GM23338 (cell line): ENCODE results near the gene CIITA. TPM values are rescaled to one million over a fixed set of nuclear protein-coding genes. Genes with fewer than 3 reads are reported as not detected.

Experiments used
- ATAC-seq: fragments of 200-7000 bp; cut with Tn5 transposase; 3 replicates; pipeline ENCODE4 v1.9.1; 2020
- DNase-seq: peaks from one replicate; pipeline ENCODE4 v3.0.0-alpha.2; 2015; ENCODE audit warnings: low spot score
- H2AFZ ChIP-seq: fragments of 200-600 bp; sonication (generic); 2 replicates; pipeline ENCODE4 v1.8.0; 2016; ENCODE audit warnings: antibody characterized with exemption, mild to moderate bottlenecking, moderate library complexity
- H3F3A ChIP-seq: fragments of 200-600 bp; sonication (generic); replicated peaks from 2 replicates; pipeline ENCODE4 v1.8.0; 2017; ENCODE audit warnings: antibody characterized with exemption, mixed run types, low read depth
- H3K27ac ChIP-seq: fragments of 200-600 bp; sonication (generic); 2 replicates; pipeline ENCODE4 v1.6.1; 2016; ENCODE audit warnings: low read depth
- H3K27me3 ChIP-seq: fragments of 200-600 bp; sonication (generic); 2 replicates; pipeline ENCODE4 v1.8.0; 2016; ENCODE audit warnings: mild to moderate bottlenecking, mixed run types, moderate library complexity; ENCODE audit not compliant: insufficient read depth
- H3K36me3 ChIP-seq: fragments of 200-600 bp; sonication (generic); 2 replicates; pipeline ENCODE4 v1.8.0; 2016; ENCODE audit warnings: mild to moderate bottlenecking; ENCODE audit not compliant: insufficient read depth
- H3K4me1 ChIP-seq: fragments of 200-600 bp; sonication (generic); 2 replicates; pipeline ENCODE4 v1.8.0; 2016; ENCODE audit warnings: mild to moderate bottlenecking, moderate library complexity; ENCODE audit not compliant: insufficient read depth
- H3K4me2 ChIP-seq: fragments of 200-600 bp; sonication (generic); 2 replicates; pipeline ENCODE4 v1.7.1; 2017; ENCODE audit warnings: mixed run types
- H3K4me3 ChIP-seq: fragments of 200-600 bp; sonication (generic); 2 replicates; pipeline ENCODE4 v1.6.1; 2016; ENCODE audit warnings: mixed run types
- H3K79me2 ChIP-seq: fragments of 200-600 bp; sonication (generic); replicated peaks from 2 replicates; pipeline ENCODE4 v1.8.0; 2017; ENCODE audit warnings: mild to moderate bottlenecking; ENCODE audit not compliant: insufficient read depth
- H3K9me2 ChIP-seq: fragments of 200-600 bp; sonication (generic); 2 replicates; pipeline ENCODE4 v1.8.0; 2017; ENCODE audit not compliant: insufficient read depth
- H4K20me1 ChIP-seq: fragments of 200-600 bp; sonication (generic); replicated peaks from 2 replicates; pipeline ENCODE4 v1.8.0; 2017; ENCODE audit warnings: mild to moderate bottlenecking; ENCODE audit not compliant: insufficient read depth
- H3K27ac Mint-ChIP-seq: 2 replicates; pipeline ENCODE4 v1.8.0; 2020; ENCODE audit warnings: inconsistent platforms, mild to moderate bottlenecking, moderate library complexity, mixed read lengths
- H3K27me3 Mint-ChIP-seq: 3 replicates; pipeline ENCODE4 v1.8.0; 2022; ENCODE audit warnings: low read depth, mild to moderate bottlenecking, moderate library complexity, mixed read lengths, inconsistent platforms; ENCODE audit not compliant: insufficient read depth, poor library complexity
- H3K36me3 Mint-ChIP-seq: 3 replicates; pipeline ENCODE4 v1.8.0; 2021; ENCODE audit warnings: low read depth, mild to moderate bottlenecking, inconsistent platforms, moderate library complexity, mixed read lengths
- H3K4me1 Mint-ChIP-seq: 3 replicates; pipeline ENCODE4 v1.8.0; 2020; ENCODE audit warnings: mild to moderate bottlenecking, inconsistent platforms, mixed read lengths
- H3K4me3 Mint-ChIP-seq: 3 replicates; pipeline ENCODE4 v1.8.0; 2021; ENCODE audit warnings: moderate library complexity, mild to moderate bottlenecking, inconsistent platforms, mixed read lengths
- H3K9me3 Mint-ChIP-seq: 3 replicates; pipeline ENCODE4 v1.8.0; 2020; ENCODE audit warnings: moderate library complexity, mild to moderate bottlenecking, inconsistent platforms, mixed read lengths
- CREB1 ChIP-seq: fragments of 250-450 bp; sonication (Bioruptor Pico); IDR thresholded peaks from 2 replicates; pipeline ENCODE4 v1.5.0; 2020; ENCODE audit warnings: low read depth, mild to moderate bottlenecking, moderate library complexity
- ETS1 ChIP-seq: IDR thresholded peaks from 2 replicates; pipeline ENCODE4 v1.6.1; 2016; ENCODE audit warnings: antibody characterized with exemption
- EZH2phosphoT487 ChIP-seq: fragments of 200-600 bp; sonication (generic); IDR thresholded peaks from one replicate; pipeline ENCODE4 v1.8.1; 2018; ENCODE audit warnings: antibody characterized with exemption; ENCODE audit not compliant: unreplicated experiment
- JUNB ChIP-seq: IDR thresholded peaks from one replicate; pipeline ENCODE4 v1.6.1; 2016; ENCODE audit warnings: antibody characterized with exemption; ENCODE audit not compliant: unreplicated experiment
- NANOG ChIP-seq: IDR thresholded peaks from 2 replicates; pipeline ENCODE4 v1.6.1; 2016; ENCODE audit warnings: antibody characterized with exemption, borderline replicate concordance
- POLR2AphosphoS5 ChIP-seq: IDR thresholded peaks from 2 replicates; pipeline ENCODE4 v1.6.1; 2016; ENCODE audit warnings: antibody characterized with exemption, low read depth
- STAT1 ChIP-seq: IDR thresholded peaks from one replicate; pipeline ENCODE4 v1.6.1; 2016; ENCODE audit warnings: antibody characterized with exemption; ENCODE audit not compliant: unreplicated experiment
- ZNF114 ChIP-seq: fragments of 250-450 bp; sonication (Bioruptor Pico); IDR thresholded peaks from 2 replicates; pipeline ENCODE4 v1.5.0; 2020; ENCODE audit warnings: mild to moderate bottlenecking, moderate library complexity
- ZNF462 ChIP-seq: fragments of 250-450 bp; sonication (Bioruptor Pico); IDR thresholded peaks from 2 replicates; pipeline ENCODE4 v1.5.0; 2020; ENCODE audit warnings: mild to moderate bottlenecking, moderate library complexity
- polyA plus RNA-seq: library from polyadenylated mRNA; unstranded; fragments of >200 nt; fragmentation: Nextera tagmentation; extraction: Ambion mirVana; gene quantifications from 2 replicates; pipeline ENCODE4 v1.2.1, GENCODE V29; 2016
- total RNA-seq: library from RNA; depleted of rRNA; stranded (reverse); fragments of >200 nt; shearing (Covaris generic); gene quantifications from 2 replicates; pipeline ENCODE4 v1.2.3, GENCODE V29; 2014
- TF ChIP-seq, protein P1 (sequence below): IDR thresholded peaks from one replicate; pipeline ENCODE4 v1.6.1; 2018; ENCODE audit warnings: antibody characterized with exemption; ENCODE audit not compliant: unreplicated experiment

CIITA gene
- total and polyA plus RNA-seq, 2 experiments from 2014 or later: 0.10 to 0.57 TPM

DNA sequence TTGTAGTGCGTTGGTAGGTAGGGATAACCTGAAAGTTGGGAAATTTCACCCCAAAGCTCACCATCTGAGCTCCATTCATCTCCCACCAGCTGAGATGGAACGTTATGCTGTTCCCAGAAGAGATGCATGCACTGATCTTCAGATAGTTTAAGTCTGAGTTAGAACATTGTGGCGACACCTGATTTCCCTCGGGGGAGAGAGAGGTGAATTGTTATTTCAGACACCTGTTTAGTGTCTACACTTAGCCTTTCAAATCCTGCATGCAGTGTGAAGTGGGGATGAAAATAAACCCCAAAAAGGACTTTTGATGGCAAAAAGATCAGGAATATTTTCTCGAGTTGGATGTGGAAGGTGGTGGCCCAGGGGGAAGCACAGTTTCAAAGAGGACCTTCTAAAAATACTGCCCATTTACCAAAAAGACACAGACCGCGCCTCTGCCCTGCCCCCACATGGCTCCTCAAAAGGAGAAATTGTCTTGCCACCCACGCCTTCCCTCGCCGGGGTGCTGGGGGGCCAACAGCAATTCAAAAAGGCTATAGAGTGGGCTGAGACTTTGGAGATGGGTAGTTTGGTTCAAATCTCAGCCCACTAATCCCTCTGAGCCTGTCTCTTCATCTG lies 11.4 kb downstream of the CIITA start:
- H3K4me1 Mint-ChIP-seq: no peaks in the 10 kb centered on the region
- H3K27ac Mint-ChIP-seq: no peak overlapping the region
- H3K36me3 ChIP-seq: no peaks in the 10 kb centered on the region
- no peak overlapping the region for H3K4me2 ChIP-seq
- no peak overlapping the region for H3K27ac ChIP-seq
- no peaks in the 10 kb centered on the region for H3K79me2 ChIP-seq
- ATAC-seq: no peak
- no peaks in the 10 kb centered on the region for H3K9me2 ChIP-seq
- H3F3A ChIP-seq: no peaks in the 10 kb centered on the region
- no peak overlapping the region for H2AFZ ChIP-seq
- no peaks in the 10 kb centered on the region for H3K4me1 ChIP-seq
- TF ChIP-seq EZH2phosphoT487 (no peak), JUNB (no peak), POLR2AphosphoS5 (no peak), ZNF114 (CRISPR knock-in tag) (no peak), NANOG (no peak), ETS1 (no peak), STAT1 (no peak)
- TF ChIP-seq, protein P1, sequence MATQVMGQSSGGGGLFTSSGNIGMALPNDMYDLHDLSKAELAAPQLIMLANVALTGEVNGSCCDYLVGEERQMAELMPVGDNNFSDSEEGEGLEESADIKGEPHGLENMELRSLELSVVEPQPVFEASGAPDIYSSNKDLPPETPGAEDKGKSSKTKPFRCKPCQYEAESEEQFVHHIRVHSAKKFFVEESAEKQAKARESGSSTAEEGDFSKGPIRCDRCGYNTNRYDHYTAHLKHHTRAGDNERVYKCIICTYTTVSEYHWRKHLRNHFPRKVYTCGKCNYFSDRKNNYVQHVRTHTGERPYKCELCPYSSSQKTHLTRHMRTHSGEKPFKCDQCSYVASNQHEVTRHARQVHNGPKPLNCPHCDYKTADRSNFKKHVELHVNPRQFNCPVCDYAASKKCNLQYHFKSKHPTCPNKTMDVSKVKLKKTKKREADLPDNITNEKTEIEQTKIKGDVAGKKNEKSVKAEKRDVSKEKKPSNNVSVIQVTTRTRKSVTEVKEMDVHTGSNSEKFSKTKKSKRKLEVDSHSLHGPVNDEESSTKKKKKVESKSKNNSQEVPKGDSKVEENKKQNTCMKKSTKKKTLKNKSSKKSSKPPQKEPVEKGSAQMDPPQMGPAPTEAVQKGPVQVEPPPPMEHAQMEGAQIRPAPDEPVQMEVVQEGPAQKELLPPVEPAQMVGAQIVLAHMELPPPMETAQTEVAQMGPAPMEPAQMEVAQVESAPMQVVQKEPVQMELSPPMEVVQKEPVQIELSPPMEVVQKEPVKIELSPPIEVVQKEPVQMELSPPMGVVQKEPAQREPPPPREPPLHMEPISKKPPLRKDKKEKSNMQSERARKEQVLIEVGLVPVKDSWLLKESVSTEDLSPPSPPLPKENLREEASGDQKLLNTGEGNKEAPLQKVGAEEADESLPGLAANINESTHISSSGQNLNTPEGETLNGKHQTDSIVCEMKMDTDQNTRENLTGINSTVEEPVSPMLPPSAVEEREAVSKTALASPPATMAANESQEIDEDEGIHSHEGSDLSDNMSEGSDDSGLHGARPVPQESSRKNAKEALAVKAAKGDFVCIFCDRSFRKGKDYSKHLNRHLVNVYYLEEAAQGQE: no peak
- no peaks in the 10 kb centered on the region for H3K27me3 ChIP-seq
- H3K36me3 Mint-ChIP-seq: no peaks in the 10 kb centered on the region
- no peak overlapping the region for H3K4me3 Mint-ChIP-seq
- peaks cover 2% of the 10 kb centered on the region; the same call in 1 of the 3 replicates for H3K9me3 Mint-ChIP-seq
- no peaks in the 10 kb centered on the region for H4K20me1 ChIP-seq
- peaks cover 6% of the 10 kb centered on the region for H3K27me3 Mint-ChIP-seq
- H3K4me3 ChIP-seq: no peak overlapping the region
- DNase-seq: no peak

DNA sequence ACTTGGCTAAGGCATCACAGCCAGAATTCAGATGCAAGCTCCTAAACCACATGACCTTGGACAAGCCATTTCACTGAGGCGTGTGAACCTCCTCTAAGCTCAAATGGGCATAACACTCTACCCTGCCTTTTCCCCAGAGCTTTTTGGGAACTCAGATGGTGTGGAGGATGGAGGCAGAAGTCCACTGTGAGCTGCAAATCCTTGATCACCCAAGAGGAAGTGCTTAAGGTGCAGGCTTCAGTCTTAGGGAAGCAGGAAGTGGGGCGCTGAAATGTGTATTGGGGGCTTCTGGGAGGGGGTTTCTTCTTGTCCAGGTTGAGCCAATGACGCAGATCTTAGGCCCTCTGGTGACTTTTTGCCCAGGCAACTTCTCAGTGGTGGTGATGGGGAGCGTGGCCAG lies 12.9 kb downstream of the CIITA start:
- no peaks in the 10 kb centered on the region for H3K79me2 ChIP-seq
- H3K4me3 ChIP-seq: no peak overlapping the region
- H3K27ac Mint-ChIP-seq: no peak overlapping the region
- no peaks in the 10 kb centered on the region for H3K27me3 ChIP-seq
- no peak overlapping the region for H3K4me2 ChIP-seq
- H3K9me2 ChIP-seq: no peaks in the 10 kb centered on the region
- H3K36me3 Mint-ChIP-seq: no peaks in the 10 kb centered on the region
- H3K4me1 Mint-ChIP-seq: peaks cover under 1% of the 10 kb centered on the region; the same call in 1 of the 3 replicates
- H3K9me3 Mint-ChIP-seq: no peaks in the 10 kb centered on the region
- H3K27me3 Mint-ChIP-seq: peaks cover 6% of the 10 kb centered on the region
- H2AFZ ChIP-seq: no peak overlapping the region
- no peaks in the 10 kb centered on the region for H3K4me1 ChIP-seq
- H3K4me3 Mint-ChIP-seq: no peak overlapping the region
- no peaks in the 10 kb centered on the region for H3F3A ChIP-seq
- H4K20me1 ChIP-seq: no peaks in the 10 kb centered on the region
- no peak for ATAC-seq
- no peaks in the 10 kb centered on the region for H3K36me3 ChIP-seq
- no peak for DNase-seq
- H3K27ac ChIP-seq: no peak overlapping the region
- no peak for TF ChIP-seq NANOG
- no peak for TF ChIP-seq POLR2AphosphoS5
- TF ChIP-seq EZH2phosphoT487: no peak
- TF ChIP-seq JUNB: no peak
- TF ChIP-seq CREB1: no peak
- no peak for TF ChIP-seq ZNF462 (CRISPR knock-in tag)
- TF ChIP-seq STAT1: no peak
- TF ChIP-seq ZNF114 (CRISPR knock-in tag): no peak
